GM18867 (cell line): ENCODE data around the gene RCL1.
"Not testable (repeated sequence)": the region's sequence is repeated elsewhere in the genome, so short reads cannot be mapped to it uniquely, and the experiment has no call there.

Source experiments
- ATAC-seq: cut with Tn5 transposase; IDR thresholded peaks from one replicate; pipeline ENCODE4 v1.9.1; 2021; ENCODE audit warnings: mild to moderate bottlenecking, moderate library complexity; ENCODE audit not compliant: unreplicated experiment

Gene RCL1

GRCh38 chr9:4781408-4781807, 11.3 kb upstream of the RCL1 start:
- ATAC-seq, result no peak

- not testable (repeated sequence) for ATAC-seq
Observed at GRCh38 chr9:4783191-4783590, 9.6 kb upstream of the RCL1 start.

- no peak for ATAC-seq
Observed at GRCh38 chr9:4784403-4784802, 8.3 kb upstream of the RCL1 start.

- ATAC-seq, result no peak
Observed at GRCh38 chr9:4786599-4786998, 6.1 kb upstream of the RCL1 start.

- no peak for ATAC-seq
Observed at GRCh38 chr9:4787876-4788275, 4.9 kb upstream of the RCL1 start.

GRCh38 chr9:4788703-4789102, 4.0 kb upstream of the RCL1 start:
- ATAC-seq, result no peak

- ATAC-seq, result peak; percentile 30
Observed at GRCh38 chr9:4792054-4792571, 631 bp upstream of the RCL1 start.

GRCh38 chr9:4793459-4794395, 983 bp downstream of the RCL1 start:
- no peak for ATAC-seq

- no peak for ATAC-seq
Observed at GRCh38 chr9:4794691-4795090, 1.9 kb downstream of the RCL1 start.

- ATAC-seq, result not testable (repeated sequence)
Observed at GRCh38 chr9:4795108-4795507, 2.4 kb downstream of the RCL1 start.

- ATAC-seq, result no peak
Observed at GRCh38 chr9:4796530-4796929, 3.8 kb downstream of the RCL1 start.

- no peak for ATAC-seq
Observed at GRCh38 chr9:4796988-4797853, 4.5 kb downstream of the RCL1 start.

GRCh38 chr9:4797854-4798150, 5.1 kb downstream of the RCL1 start:
- ATAC-seq, result no peak

- no peak for ATAC-seq
Observed at GRCh38 chr9:4798281-4799032, 5.7 kb downstream of the RCL1 start.

- ATAC-seq, result no peak
Observed at GRCh38 chr9:4799033-4799430, 6.3 kb downstream of the RCL1 start.

GRCh38 chr9:4799775-4800174, 7.0 kb downstream of the RCL1 start:
- ATAC-seq, result no peak

GRCh38 chr9:4801156-4801555, 8.4 kb downstream of the RCL1 start:
- ATAC-seq, result no peak

- ATAC-seq, result no peak
Observed at GRCh38 chr9:4803670-4804530, 11.2 kb downstream of the RCL1 start.

- no peak for ATAC-seq
Observed at GRCh38 chr9:4804531-4805016, 11.8 kb downstream of the RCL1 start.
